SKM-1 (cell line): ENCODE results near the gene PDE4DIP.
"Not testable (repeated sequence)": the region's sequence is repeated elsewhere in the genome, so short reads cannot be mapped to it uniquely, and the experiment has no call there.

Source experiments
- DNase-seq: peaks from one replicate; lab custom pipeline; 2025; ENCODE audit not compliant: unreplicated experiment; lab: John Stamatoyannopoulos, UW

Gene PDE4DIP

GRCh38 chr1:149064611-149065010, 220.4 kb downstream of the PDE4DIP start:
- DNase-seq: not testable (repeated sequence)

GRCh38 chr1:149075505-149076127, 231.4 kb downstream of the PDE4DIP start:
- not testable (repeated sequence) for DNase-seq
